DLD1 (cell line): ENCODE data around the gene IPP.
"Not testable (repeated sequence)": the region's sequence is repeated elsewhere in the genome, so short reads cannot be mapped to it uniquely, and the experiment has no call there.

Source experiments
- in situ Hi-C: cut with HindIII; loops from 2 replicates; pipeline ENCODE4 v1.10.0; 2017; ENCODE audit warnings: low sequenced_read_pairs

IPP gene

GRCh38 chr1:45746922-45747321 is 3.5 kb downstream of the IPP start:
- in situ Hi-C loops: no loop called here

- in situ Hi-C loops: not testable (repeated sequence)
Measured at GRCh38 chr1:45739641-45740156, 10.8 kb downstream of the IPP start.

- in situ Hi-C loops: no loop called here
Measured at GRCh38 chr1:45739137-45739536, 11.3 kb downstream of the IPP start.

- in situ Hi-C loops: no loop called here
Measured at GRCh38 chr1:45730780-45731319, 19.6 kb downstream of the IPP start.

- in situ Hi-C loops: no loop called here
Measured at GRCh38 chr1:45730075-45730779, 20.2 kb downstream of the IPP start.

GRCh38 chr1:45726007-45726406 is 24.4 kb downstream of the IPP start:
- in situ Hi-C loops: not testable (repeated sequence)

GRCh38 chr1:45723248-45723930 is 27.1 kb downstream of the IPP start:
- in situ Hi-C loops: no loop called here

- in situ Hi-C loops: no loop called here
Measured at GRCh38 chr1:45722809-45723208, 27.6 kb downstream of the IPP start.

GRCh38 chr1:45721207-45721606 is 29.2 kb downstream of the IPP start:
- in situ Hi-C loops: no loop called here

- in situ Hi-C loops: no loop called here
Measured at GRCh38 chr1:45718289-45718688, 32.2 kb downstream of the IPP start.

GRCh38 chr1:45717386-45717785 is 33.1 kb downstream of the IPP start:
- in situ Hi-C loops: not testable (repeated sequence)

GRCh38 chr1:45716700-45717099 is 33.8 kb downstream of the IPP start:
- in situ Hi-C loops: no loop called here

GRCh38 chr1:45713711-45714110 is 36.7 kb downstream of the IPP start:
- in situ Hi-C loops: no loop called here

- in situ Hi-C loops: no loop called here
Measured at GRCh38 chr1:45704637-45705036, 45.8 kb downstream of the IPP start.

- in situ Hi-C loops: loop anchor here (25.0 kb wide), 1 partner anchor 167 kb away; no protein-coding TSS in a partner anchor
Measured at GRCh38 chr1:45694823-45695222, 55.6 kb downstream of the IPP start.

- in situ Hi-C loops: loop anchor here (25.0 kb wide), 1 partner anchor 168 kb away; no protein-coding TSS in a partner anchor
Measured at GRCh38 chr1:45693811-45694210, 56.6 kb downstream of the IPP start.

GRCh38 chr1:45687754-45688740 is 62.4 kb downstream of the IPP start, which contains the start of gene TMEM69:
TSS of gene TMEM69 (plus strand) at chr1:45688181. CDS start at chr1:45691069, 2,888 bp downstream.
- in situ Hi-C loops: loop anchor here (25.0 kb wide), 1 partner anchor 174 kb away; no protein-coding TSS in a partner anchor

GRCh38 chr1:45687014-45687753 is 63.3 kb downstream of the IPP start:
- in situ Hi-C loops: loop anchor here (25.0 kb wide), 1 partner anchor 175 kb away; no protein-coding TSS in a partner anchor

GRCh38 chr1:45686288-45687013 is 64.0 kb downstream of the IPP start, which contains the start of gene GPBP1L1:
TSS of gene GPBP1L1 (minus strand) at chr1:45686533. CDS start at chr1:45659087, 27,446 bp downstream.
- in situ Hi-C loops: loop anchor here (25.0 kb wide), 1 partner anchor 176 kb away; no protein-coding TSS in a partner anchor
